Neural cell (in vitro differentiated cells): Measurements from ENCODE around the gene MOCS2. TPM values are rescaled to one million over a fixed set of nuclear protein-coding genes. Genes with fewer than 3 reads are reported as not detected.

Experiments
- H2AFZ ChIP-seq: fragments of 200-600, 300-800 bp; sonication (generic), shearing (Covaris generic); 2 replicates; pipeline ENCODE4 v1.6.0; 2014; ENCODE audit warnings: low read depth, mild to moderate bottlenecking, antibody characterized with exemption, low read length, moderate library complexity
- H3F3A ChIP-seq: fragments of 200-600 bp; shearing (Covaris generic); 2 replicates; pipeline ENCODE4 v1.6.1; 2016; ENCODE audit warnings: mild to moderate bottlenecking, moderate library complexity, mixed read lengths, antibody characterized with exemption, low read length; ENCODE audit not compliant: insufficient read depth, poor library complexity, severe bottlenecking
- H3K27ac ChIP-seq: fragments of 200-600, 300-800 bp; sonication (generic), shearing (Covaris generic); 2 replicates; pipeline ENCODE4 v1.5.1; 2014; ENCODE audit warnings: mild to moderate bottlenecking, low read length, moderate library complexity
- H3K27me3 ChIP-seq: fragments of 300-800, 200-600 bp; sonication (generic), shearing (Covaris generic); 2 replicates; pipeline ENCODE4 v1.6.0; 2014; ENCODE audit warnings: mild to moderate bottlenecking, low read depth, low read length, moderate library complexity; ENCODE audit not compliant: insufficient read depth
- H3K36me3 ChIP-seq: fragments of 300-800, 200-600 bp; sonication (generic), shearing (Covaris generic); 2 replicates; pipeline ENCODE4 v1.5.1; 2014; ENCODE audit warnings: mild to moderate bottlenecking, antibody characterized with exemption, low read length, moderate library complexity; ENCODE audit not compliant: insufficient read depth
- H3K4me2 ChIP-seq: fragments of 300-800, 200-600 bp; sonication (generic), shearing (Covaris generic); 2 replicates; pipeline ENCODE4 v1.6.0; 2014; ENCODE audit warnings: mild to moderate bottlenecking, low read length
- H3K4me3 ChIP-seq: fragments of 300-800, 200-600 bp; sonication (generic), shearing (Covaris generic); 2 replicates; pipeline ENCODE4 v1.5.1; 2014; ENCODE audit warnings: mild to moderate bottlenecking, low read length, moderate library complexity
- H3K79me2 ChIP-seq: fragments of 200-600 bp; shearing (Covaris generic); replicated peaks from 2 replicates; pipeline ENCODE4 v1.6.0; 2014; ENCODE audit warnings: mild to moderate bottlenecking, low read length, moderate library complexity; ENCODE audit not compliant: insufficient read depth
- H3K9ac ChIP-seq: fragments of 300-800, 200-600 bp; sonication (generic), shearing (Covaris generic); 2 replicates; pipeline ENCODE4 v1.6.1; 2016; ENCODE audit warnings: mild to moderate bottlenecking, low read length, mixed read lengths
- H3K9me2 ChIP-seq: fragments of 200-600 bp; shearing (Covaris generic); 2 replicates; pipeline ENCODE4 v1.6.1; 2016; ENCODE audit warnings: mild to moderate bottlenecking, low read length, mixed read lengths; ENCODE audit not compliant: insufficient read depth
- H3K9me3 ChIP-seq: fragments of 200-600, 300-800 bp; sonication (generic), shearing (Covaris generic); 2 replicates; pipeline ENCODE4 v1.6.1; 2016; ENCODE audit warnings: mild to moderate bottlenecking, mixed run types, low read length, moderate library complexity, mixed read lengths
- H4K20me1 ChIP-seq: fragments of 200-600 bp; shearing (Covaris generic); 2 replicates; pipeline ENCODE4 v1.6.1; 2016; ENCODE audit warnings: mild to moderate bottlenecking, mixed run types; ENCODE audit not compliant: insufficient read depth
- CTCF ChIP-seq: fragments of 450-650 bp; IDR thresholded peaks from 2 replicates; pipeline ENCODE4 v1.5.1; 2014; ENCODE audit warnings: antibody characterized with exemption, mild to moderate bottlenecking, moderate library complexity; ENCODE audit not compliant: poor library complexity, severe bottlenecking
- EP300 ChIP-seq: fragments of 450-650 bp; conservative IDR thresholded peaks from 2 replicates; pipeline ENCODE4 v1.6.1; 2014; ENCODE audit warnings: antibody characterized with exemption, mild to moderate bottlenecking, moderate library complexity; ENCODE audit not compliant: poor library complexity, severe bottlenecking
- EZH2 ChIP-seq: fragments of 200-600, 300-800 bp; shearing (Covaris generic), sonication (generic); IDR thresholded peaks from 2 replicates; pipeline ENCODE4 v1.6.1; 2014; ENCODE audit warnings: antibody characterized with exemption, low read length, borderline replicate concordance, mild to moderate bottlenecking; ENCODE audit not compliant: insufficient read depth, poor library complexity, severe bottlenecking
- MXI1 ChIP-seq: fragments of 450-650 bp; conservative IDR thresholded peaks from 2 replicates; pipeline ENCODE4 v1.6.1; 2014; ENCODE audit warnings: antibody characterized with exemption, mild to moderate bottlenecking; ENCODE audit not compliant: poor library complexity, severe bottlenecking
- POLR2AphosphoS5 ChIP-seq: IDR thresholded peaks from 2 replicates; pipeline ENCODE4 v1.6.1; 2012
- RAD21 ChIP-seq: fragments of 450-650 bp; conservative IDR thresholded peaks from 2 replicates; pipeline ENCODE4 v1.6.1; 2014; ENCODE audit warnings: antibody characterized with exemption, mild to moderate bottlenecking, moderate library complexity
- REST ChIP-seq: IDR thresholded peaks from 2 replicates; pipeline ENCODE4 v1.6.1; 2012; ENCODE audit warnings: borderline replicate concordance
- SMC3 ChIP-seq: fragments of 450-650 bp; conservative IDR thresholded peaks from 2 replicates; pipeline ENCODE4 v1.6.1; 2014; ENCODE audit warnings: antibody characterized with exemption, mild to moderate bottlenecking, moderate library complexity; ENCODE audit not compliant: poor library complexity
- TAF1 ChIP-seq: IDR thresholded peaks from 2 replicates; pipeline ENCODE4 v1.6.1; 2012; ENCODE audit warnings: low read depth
- polyA plus RNA-seq: library from polyadenylated mRNA; depleted of rRNA; stranded (reverse); fragments of >200 nt; gene quantifications from 2 replicates; pipeline ENCODE4 v1.2.3, GENCODE V29; 2014

MOCS2 gene
- polyA plus RNA-seq, 1 donor from 2014 or later = 71.0 TPM

GRCh38 chr5:53084546-53085255 is 24.9 kb downstream of the MOCS2 start:
- Histone ChIP-seq H3K9ac (no peak overlapping the region), H3K9me2 (no peaks in the 10 kb centered on the region), H4K20me1 (no peaks in the 10 kb centered on the region), H3K27ac (no peak overlapping the region), H3K36me3 (no peaks in the 10 kb centered on the region), H3K4me2 (no peak overlapping the region), H3F3A (no peaks in the 10 kb centered on the region), H3K9me3 (no peaks in the 10 kb centered on the region), H2AFZ (no peak overlapping the region), H3K79me2 (no peaks in the 10 kb centered on the region), H3K27me3 (no peaks in the 10 kb centered on the region), H3K4me3 (no peak overlapping the region)
- TF ChIP-seq RAD21 = no peak
- TF ChIP-seq REST = no peak
- TF ChIP-seq MXI1 = no peak
- no peak for TF ChIP-seq TAF1
- TF ChIP-seq SMC3 = no peak
- no peak for TF ChIP-seq POLR2AphosphoS5
- TF ChIP-seq EZH2 = no peak
- TF ChIP-seq CTCF = no peak
- TF ChIP-seq EP300 = no peak

GRCh38 chr5:53083927-53084326 is 25.6 kb downstream of the MOCS2 start:
- Histone ChIP-seq H2AFZ (no peak overlapping the region), H3K4me2 (no peak overlapping the region), H3K27ac (no peak overlapping the region), H3K27me3 (no peaks in the 10 kb centered on the region), H3K9me2 (no peaks in the 10 kb centered on the region), H3K4me3 (no peak overlapping the region), H3K9ac (no peak overlapping the region), H3K36me3 (no peaks in the 10 kb centered on the region), H4K20me1 (no peaks in the 10 kb centered on the region), H3K9me3 (no peaks in the 10 kb centered on the region), H3K79me2 (no peaks in the 10 kb centered on the region), H3F3A (no peaks in the 10 kb centered on the region)
- TF ChIP-seq POLR2AphosphoS5 (no peak), TAF1 (no peak), CTCF (no peak), EZH2 (no peak), REST (no peak), RAD21 (no peak), MXI1 (no peak), SMC3 (no peak), EP300 (no peak)
